Measurements from ENCODE around the gene WFDC5.

- TF ChIP-seq CTCF (IDR thresholded peaks at IDR 0.05): no peak
- TF ChIP-seq POLR2A (IDR thresholded peaks at IDR 0.05): no peak
Measured at GRCh38 chr20:45060294-45060693, 54.7 kb downstream of the WFDC5 start.

Data from lower leg skin (tissue), 3 donors.